ENCODE measurements around the gene CPB2.

DNA sequence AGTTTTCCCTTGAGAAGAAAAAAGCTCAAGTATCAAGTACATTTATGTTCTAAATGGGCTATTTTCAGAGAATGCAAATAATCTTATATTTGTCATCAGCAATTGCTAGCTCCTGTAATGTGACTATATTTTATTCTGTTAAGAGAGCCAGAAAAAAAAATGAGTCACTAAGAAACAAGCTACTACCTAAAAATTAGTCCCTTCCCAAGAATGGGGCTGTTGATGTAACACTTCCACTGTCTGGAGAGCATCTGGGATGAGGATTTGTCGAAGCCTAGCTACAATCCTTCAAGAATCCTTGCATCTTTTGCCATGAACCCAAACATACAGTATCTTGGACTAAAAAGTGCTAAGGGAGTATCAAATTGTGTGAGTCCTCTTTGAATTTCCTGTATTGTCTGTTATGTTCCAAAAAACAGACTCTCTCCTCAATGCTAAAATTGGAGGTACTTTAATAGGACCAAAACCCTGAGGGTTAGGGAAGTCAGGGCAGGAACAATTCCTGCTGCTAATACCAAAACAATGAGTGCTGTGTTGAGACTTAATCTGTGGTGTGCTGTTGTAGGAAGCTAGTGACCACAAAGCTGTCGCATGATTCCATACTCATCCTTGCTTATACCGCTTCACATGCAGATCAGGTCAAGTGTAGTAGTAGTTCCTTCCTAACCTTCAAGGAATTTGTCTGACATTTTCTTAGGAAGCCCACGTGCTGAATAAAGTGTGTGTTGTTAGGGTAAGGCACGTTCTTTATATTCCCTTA is 47.4 kb downstream of the CPB2 start:
- TF ChIP-seq, protein P1, sequence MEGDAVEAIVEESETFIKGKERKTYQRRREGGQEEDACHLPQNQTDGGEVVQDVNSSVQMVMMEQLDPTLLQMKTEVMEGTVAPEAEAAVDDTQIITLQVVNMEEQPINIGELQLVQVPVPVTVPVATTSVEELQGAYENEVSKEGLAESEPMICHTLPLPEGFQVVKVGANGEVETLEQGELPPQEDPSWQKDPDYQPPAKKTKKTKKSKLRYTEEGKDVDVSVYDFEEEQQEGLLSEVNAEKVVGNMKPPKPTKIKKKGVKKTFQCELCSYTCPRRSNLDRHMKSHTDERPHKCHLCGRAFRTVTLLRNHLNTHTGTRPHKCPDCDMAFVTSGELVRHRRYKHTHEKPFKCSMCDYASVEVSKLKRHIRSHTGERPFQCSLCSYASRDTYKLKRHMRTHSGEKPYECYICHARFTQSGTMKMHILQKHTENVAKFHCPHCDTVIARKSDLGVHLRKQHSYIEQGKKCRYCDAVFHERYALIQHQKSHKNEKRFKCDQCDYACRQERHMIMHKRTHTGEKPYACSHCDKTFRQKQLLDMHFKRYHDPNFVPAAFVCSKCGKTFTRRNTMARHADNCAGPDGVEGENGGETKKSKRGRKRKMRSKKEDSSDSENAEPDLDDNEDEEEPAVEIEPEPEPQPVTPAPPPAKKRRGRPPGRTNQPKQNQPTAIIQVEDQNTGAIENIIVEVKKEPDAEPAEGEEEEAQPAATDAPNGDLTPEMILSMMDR (IDR thresholded peaks at IDR 0.05), result no peak
- TF ChIP-seq POLR2A (IDR thresholded peaks at IDR 0.05) (no peak), POLR2AphosphoS5 (IDR thresholded peaks at IDR 0.05) (no peak)

All from prostate gland (tissue), 2 donors.